Bronchial epithelial cell (primary cell): ENCODE measurements around the gene ST8SIA5. TPM values are rescaled to one million over a fixed set of nuclear protein-coding genes. Genes with fewer than 3 reads are reported as not detected.

Source experiments
- DNase-seq: peaks from one replicate; pipeline ENCODE4 v3.0.0-alpha.2; 2010; ENCODE audit warnings: low read depth
- FAIRE-seq: peaks from 2 replicates; lab custom pipeline; 2011; peaks lifted over from hg19 to GRCh38; lab: Jason Lieb, UNC
- H3K27me3 ChIP-seq: 2 replicates; pipeline ENCODE4 v1.5.1; 2011; ENCODE audit warnings: low read length; ENCODE audit not compliant: control insufficient read depth, insufficient read depth
- H3K36me3 ChIP-seq: 2 replicates; pipeline ENCODE4 v1.5.1; 2011; ENCODE audit warnings: low read length; ENCODE audit not compliant: control insufficient read depth, insufficient read depth
- H3K4me3 ChIP-seq: 2 replicates; pipeline ENCODE4 v1.5.1; 2011; ENCODE audit warnings: mild to moderate bottlenecking, low read depth, low read length, control low read depth
- total RNA-seq: library from RNA; depleted of rRNA; stranded (reverse); fragments of >200 nt; gene quantifications from 2 replicates; pipeline ENCODE4 v1.2.1, GENCODE V29; 2014
- TF ChIP-seq, protein P1 (sequence below): IDR thresholded peaks from 2 replicates; pipeline ENCODE4 v1.5.1; 2011; ENCODE audit warnings: mild to moderate bottlenecking, moderate library complexity, low read length, control low read depth, inconsistent platforms; ENCODE audit not compliant: insufficient read depth, severe bottlenecking

ST8SIA5 gene
- total RNA-seq, 1 donor from 2014 or later: not detected

DNA sequence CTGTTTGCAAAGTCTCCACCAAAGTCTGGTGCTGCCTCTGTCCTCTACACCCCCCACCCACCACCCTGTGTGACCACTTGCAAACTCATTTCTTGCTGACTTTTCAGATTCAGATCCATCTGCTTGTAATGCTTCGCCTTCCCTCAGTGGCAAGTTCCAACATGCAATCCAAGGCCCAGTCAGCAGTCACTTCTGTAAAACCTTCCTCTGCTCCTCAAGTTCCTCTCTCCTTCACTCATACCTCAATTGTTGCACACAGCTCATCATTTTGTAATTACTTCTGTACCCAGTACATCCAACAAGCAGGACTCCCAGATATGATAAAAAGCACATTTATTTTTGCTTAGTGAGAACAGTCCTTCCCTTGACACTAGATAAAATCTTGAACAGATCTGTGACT is 93.3 kb downstream of the ST8SIA5 start:
- TF ChIP-seq, protein P1, sequence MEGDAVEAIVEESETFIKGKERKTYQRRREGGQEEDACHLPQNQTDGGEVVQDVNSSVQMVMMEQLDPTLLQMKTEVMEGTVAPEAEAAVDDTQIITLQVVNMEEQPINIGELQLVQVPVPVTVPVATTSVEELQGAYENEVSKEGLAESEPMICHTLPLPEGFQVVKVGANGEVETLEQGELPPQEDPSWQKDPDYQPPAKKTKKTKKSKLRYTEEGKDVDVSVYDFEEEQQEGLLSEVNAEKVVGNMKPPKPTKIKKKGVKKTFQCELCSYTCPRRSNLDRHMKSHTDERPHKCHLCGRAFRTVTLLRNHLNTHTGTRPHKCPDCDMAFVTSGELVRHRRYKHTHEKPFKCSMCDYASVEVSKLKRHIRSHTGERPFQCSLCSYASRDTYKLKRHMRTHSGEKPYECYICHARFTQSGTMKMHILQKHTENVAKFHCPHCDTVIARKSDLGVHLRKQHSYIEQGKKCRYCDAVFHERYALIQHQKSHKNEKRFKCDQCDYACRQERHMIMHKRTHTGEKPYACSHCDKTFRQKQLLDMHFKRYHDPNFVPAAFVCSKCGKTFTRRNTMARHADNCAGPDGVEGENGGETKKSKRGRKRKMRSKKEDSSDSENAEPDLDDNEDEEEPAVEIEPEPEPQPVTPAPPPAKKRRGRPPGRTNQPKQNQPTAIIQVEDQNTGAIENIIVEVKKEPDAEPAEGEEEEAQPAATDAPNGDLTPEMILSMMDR: no peak
- FAIRE-seq (no peak), DNase-seq (peak; percentile 75)
- no peaks in the 10 kb centered on the region for H3K36me3 ChIP-seq
- H3K4me3 ChIP-seq: no peak overlapping the region
- peaks cover 3% of the 10 kb centered on the region for H3K27me3 ChIP-seq

DNA sequence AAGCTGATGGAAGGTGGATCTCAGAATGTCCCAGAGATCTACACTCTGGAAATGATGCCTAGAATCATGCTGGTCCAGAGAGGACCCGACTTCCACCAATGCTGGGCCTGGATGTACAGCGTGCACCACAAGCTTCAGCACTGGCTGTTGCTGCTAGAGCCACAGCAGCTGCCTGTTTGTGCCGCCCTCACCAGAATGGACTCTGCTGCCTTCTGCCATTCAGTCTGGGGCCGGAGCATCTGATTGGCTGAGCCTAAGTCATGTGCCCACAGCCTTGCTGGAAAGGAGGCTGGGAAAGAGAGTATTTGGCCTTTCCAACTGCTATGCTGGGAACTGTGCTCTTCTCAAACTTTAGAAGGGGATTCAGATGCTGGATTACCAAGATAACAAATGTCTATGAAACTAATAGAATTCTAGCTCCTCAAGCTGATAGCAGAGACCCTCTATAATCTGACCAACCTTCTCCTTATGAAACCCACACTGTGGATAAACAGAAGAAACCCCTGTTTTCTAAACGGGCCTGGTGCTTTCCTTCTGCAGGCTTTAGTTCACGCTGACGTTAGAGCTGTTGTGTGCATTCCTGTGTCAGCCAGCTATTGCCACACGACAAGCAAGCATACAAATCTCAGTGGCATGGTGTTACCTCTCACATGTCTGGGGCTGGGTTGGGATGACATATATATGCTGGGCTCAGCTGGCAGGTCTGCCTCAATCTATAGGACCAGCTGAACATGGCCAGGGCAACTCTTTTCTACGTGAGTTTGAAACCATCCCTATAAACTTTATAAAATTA is 95.7 kb downstream of the ST8SIA5 start:
- TF ChIP-seq, protein P1: no peak
- DNase-seq: no peak
- Histone ChIP-seq H3K27me3 (no peaks in the 10 kb centered on the region), H3K4me3 (no peak overlapping the region), H3K36me3 (no peaks in the 10 kb centered on the region)
- FAIRE-seq: no peak

DNA sequence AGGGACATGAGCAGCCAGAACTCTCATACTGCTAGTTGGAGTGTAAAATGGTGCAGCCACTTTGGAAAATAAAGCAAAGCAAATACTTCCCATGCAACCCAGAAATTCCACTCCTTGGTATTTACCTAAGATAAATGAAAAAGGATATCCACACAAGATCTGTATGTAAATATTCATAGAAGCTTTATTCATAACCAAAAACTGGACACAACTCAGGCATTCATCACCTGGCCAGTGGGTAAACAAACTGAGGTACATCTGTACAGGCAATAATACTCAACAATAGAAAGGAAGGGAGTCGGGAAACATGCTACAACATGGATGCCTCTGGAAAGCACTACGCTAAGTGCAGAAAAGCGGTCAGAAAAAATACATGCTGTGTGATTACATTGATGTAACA is 97.4 kb downstream of the ST8SIA5 start:
- Histone ChIP-seq H3K4me3 (no peak overlapping the region), H3K27me3 (no peaks in the 10 kb centered on the region), H3K36me3 (no peaks in the 10 kb centered on the region)
- no peak for DNase-seq
- TF ChIP-seq, protein P1: no peak
- no peak for FAIRE-seq

DNA sequence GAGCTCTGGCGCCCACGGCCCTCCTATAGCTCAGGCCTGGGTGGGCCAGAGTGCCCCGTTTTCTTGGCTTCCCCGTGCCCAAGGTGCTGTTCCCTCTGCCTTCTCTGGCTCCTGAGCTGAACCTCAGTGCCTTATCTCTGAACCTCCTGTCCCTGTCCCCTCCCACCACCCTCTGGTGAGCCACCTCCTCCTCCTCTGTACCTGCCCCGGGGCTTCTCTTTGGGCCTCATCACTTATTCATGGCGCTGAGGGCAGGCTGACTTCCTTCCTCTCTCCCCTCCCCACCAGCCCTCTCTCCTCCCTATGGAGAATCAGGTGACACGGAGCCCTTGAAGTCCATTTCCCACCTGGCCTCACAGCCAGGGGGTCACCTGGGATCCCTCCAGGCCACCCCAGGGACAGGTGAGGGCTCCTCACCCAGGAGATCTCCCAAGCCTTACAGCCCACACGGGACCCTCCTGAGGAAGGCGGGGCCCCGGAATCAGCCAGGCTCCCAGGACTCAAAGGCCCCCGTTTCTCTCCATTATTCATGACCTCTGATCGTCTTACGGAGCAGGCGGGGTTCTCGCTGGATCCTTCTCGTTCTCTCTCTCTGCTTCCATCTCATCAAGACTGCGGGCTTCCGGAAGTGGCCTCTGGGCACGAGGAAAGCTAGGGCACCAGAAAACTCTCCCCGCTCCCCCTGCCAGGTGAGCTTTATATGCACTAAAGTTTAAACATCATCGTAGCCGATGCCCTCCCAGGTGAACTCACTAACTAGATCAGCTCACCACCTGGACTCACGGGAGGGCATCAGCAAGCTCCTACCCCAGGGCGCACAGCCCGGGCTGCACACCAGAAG is 99.5 kb downstream of the ST8SIA5 start, which contains the start of gene LOXHD1:
TSS of gene LOXHD1 (minus strand) at position 106 of the 841 bp plus-strand sequence. CDS start 187 bp downstream, outside the sequence.
- no peak for FAIRE-seq
- Histone ChIP-seq H3K4me3 (no peak within 1 kb of the TSS), H3K27me3 (no peaks in the 10 kb centered on the region), H3K36me3 (no peaks in the 10 kb centered on the region)
- TF ChIP-seq, protein P1: no peak
- DNase-seq: no peak

DNA sequence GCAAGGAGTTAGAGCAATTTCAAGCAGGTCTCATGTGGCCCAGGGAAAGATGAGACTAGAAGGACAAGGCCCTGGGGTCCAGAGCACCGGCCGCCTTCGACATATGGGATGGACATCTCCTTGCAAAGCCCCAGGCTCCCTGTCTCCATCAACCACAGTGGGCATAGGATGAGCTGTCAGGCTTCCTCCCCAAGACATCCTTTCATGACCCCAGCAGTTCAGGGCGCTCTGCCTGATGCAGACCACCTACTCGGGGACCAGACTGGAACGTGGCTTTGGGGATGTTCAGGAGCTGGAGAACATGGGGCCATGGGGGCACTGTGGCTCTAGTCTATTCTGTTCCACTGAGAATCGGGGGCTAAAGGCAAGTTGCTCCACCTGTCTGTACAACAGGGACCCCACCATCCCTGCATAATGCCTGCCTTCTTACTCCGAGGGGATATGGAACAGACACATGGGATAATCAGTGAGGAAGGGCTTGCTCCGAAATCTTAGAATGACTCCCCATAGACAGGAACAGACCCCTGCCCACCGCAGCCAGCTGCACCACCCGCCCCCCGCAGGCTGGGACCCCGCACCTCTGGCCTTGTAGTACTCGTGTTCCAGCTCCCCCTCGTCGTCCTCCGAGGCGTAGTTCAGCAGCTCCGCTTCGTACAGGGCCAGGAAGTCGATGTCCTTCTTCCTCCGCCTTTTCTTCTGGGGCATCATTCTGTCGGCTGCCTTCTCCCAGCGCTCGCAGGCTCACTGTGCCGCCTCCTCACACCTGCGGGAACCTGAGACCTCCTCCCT is 100.3 kb downstream of the ST8SIA5 start:
- FAIRE-seq (no peak), DNase-seq (no peak)
- TF ChIP-seq, protein P1: no peak
- Histone ChIP-seq H3K4me3 (no peak overlapping the region), H3K36me3 (no peaks in the 10 kb centered on the region), H3K27me3 (no peaks in the 10 kb centered on the region)
